Left ventricle myocardium inferior (tissue), 1 donor: ENCODE results near the gene CABCOCO1. TPM values are rescaled to one million over a fixed set of nuclear protein-coding genes. Genes with fewer than 3 reads are reported as not detected.
"Not testable (repeated sequence)": the region's sequence is repeated elsewhere in the genome, so short reads cannot be mapped to it uniquely, and the experiment has no call there.

Experiments used
- DNase-seq: peaks from one replicate; pipeline ENCODE4 v3.0.0-alpha.2; 2020
- H3K27ac ChIP-seq: fragments of 200-600 bp; replicated peaks from 2 replicates; pipeline ENCODE4 v1.8.0; 2021
- H3K27me3 ChIP-seq: fragments of 200-600 bp; 2 replicates; pipeline ENCODE4 v1.8.0; 2021; ENCODE audit warnings: low read depth
- H3K36me3 ChIP-seq: fragments of 200-600 bp; 2 replicates; pipeline ENCODE4 v1.8.0; 2021
- H3K4me1 ChIP-seq: fragments of 200-600 bp; 2 replicates; pipeline ENCODE4 v1.8.0; 2021
- H3K4me3 ChIP-seq: fragments of 200-600 bp; 2 replicates; pipeline ENCODE4 v1.8.0; 2021; ENCODE audit warnings: mild to moderate bottlenecking, moderate library complexity
- H3K9me3 ChIP-seq: fragments of 200-600 bp; replicated peaks from 2 replicates; pipeline ENCODE4 v1.8.0; 2021
- intact Hi-C: fragments of 100-400 bp; cut with micrococcal nuclease; formaldehyde crosslinking; loops from one replicate; pipeline ENCODE4 v1.11.0; 2022
- total RNA-seq: library from RNA; stranded (reverse); fragmentation: NEBNext Ultra II Directional; extraction: Animal tissue kit (Norgen Biotek cat#: 25700); gene quantifications from one replicate; pipeline ENCODE4 v1.2.1, GENCODE V29; 2021
- TF ChIP-seq, protein P1 (sequence below): fragments of 200-600 bp; IDR thresholded peaks from 2 replicates; pipeline ENCODE4 v1.8.0; 2021; ENCODE audit warnings: antibody characterized with exemption, mild to moderate bottlenecking, borderline replicate concordance
- donor health status: DM: no; HTN: yes; CAD: no; lungs with severe emphysema.

The CABCOCO1 gene
- total RNA-seq, 1 donor from 2014 or later, result not detected

- TF ChIP-seq, protein P1, sequence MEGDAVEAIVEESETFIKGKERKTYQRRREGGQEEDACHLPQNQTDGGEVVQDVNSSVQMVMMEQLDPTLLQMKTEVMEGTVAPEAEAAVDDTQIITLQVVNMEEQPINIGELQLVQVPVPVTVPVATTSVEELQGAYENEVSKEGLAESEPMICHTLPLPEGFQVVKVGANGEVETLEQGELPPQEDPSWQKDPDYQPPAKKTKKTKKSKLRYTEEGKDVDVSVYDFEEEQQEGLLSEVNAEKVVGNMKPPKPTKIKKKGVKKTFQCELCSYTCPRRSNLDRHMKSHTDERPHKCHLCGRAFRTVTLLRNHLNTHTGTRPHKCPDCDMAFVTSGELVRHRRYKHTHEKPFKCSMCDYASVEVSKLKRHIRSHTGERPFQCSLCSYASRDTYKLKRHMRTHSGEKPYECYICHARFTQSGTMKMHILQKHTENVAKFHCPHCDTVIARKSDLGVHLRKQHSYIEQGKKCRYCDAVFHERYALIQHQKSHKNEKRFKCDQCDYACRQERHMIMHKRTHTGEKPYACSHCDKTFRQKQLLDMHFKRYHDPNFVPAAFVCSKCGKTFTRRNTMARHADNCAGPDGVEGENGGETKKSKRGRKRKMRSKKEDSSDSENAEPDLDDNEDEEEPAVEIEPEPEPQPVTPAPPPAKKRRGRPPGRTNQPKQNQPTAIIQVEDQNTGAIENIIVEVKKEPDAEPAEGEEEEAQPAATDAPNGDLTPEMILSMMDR, result no peak
- no peak for DNase-seq
- H3K4me1 ChIP-seq, result no peaks in the 10 kb centered on the region
- intact Hi-C loops, result no loop called here
- no peaks in the 10 kb centered on the region for H3K27me3 ChIP-seq
- H3K36me3 ChIP-seq, result no peaks in the 10 kb centered on the region
- no peak overlapping the region for H3K4me3 ChIP-seq
- H3K9me3 ChIP-seq, result no peaks in the 10 kb centered on the region
- no peak overlapping the region for H3K27ac ChIP-seq
Measured at GRCh38 chr10:61730671-61731070, 67.9 kb downstream of the CABCOCO1 start.

DNA sequence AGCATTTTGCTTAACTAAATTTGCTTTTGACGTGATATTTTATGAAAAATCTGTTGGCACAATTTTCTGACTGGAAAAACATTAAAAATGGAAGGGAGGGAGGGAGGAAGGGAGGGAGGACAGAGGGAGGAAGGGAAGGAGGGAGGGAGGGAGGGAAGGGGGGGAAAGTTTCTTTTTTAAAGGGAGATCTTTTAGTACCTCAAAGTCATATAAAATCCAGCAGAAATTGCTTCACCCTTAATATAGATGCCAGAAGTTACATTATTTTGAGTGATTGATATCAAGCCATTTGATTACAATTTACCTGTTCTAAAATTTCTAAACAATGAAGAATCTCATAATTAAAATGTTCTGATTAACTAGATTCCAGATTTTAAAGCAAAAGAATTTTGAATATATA is 68.9 kb downstream of the CABCOCO1 start:
- no peaks in the 10 kb centered on the region for H3K36me3 ChIP-seq
- no peak for DNase-seq
- TF ChIP-seq, protein P1, result no peak
- no peaks in the 10 kb centered on the region for H3K4me1 ChIP-seq
- intact Hi-C loops, result no loop called here
- no peak overlapping the region for H3K27ac ChIP-seq
- no peaks in the 10 kb centered on the region for H3K9me3 ChIP-seq
- no peak overlapping the region for H3K4me3 ChIP-seq
- H3K27me3 ChIP-seq, result no peaks in the 10 kb centered on the region

DNA sequence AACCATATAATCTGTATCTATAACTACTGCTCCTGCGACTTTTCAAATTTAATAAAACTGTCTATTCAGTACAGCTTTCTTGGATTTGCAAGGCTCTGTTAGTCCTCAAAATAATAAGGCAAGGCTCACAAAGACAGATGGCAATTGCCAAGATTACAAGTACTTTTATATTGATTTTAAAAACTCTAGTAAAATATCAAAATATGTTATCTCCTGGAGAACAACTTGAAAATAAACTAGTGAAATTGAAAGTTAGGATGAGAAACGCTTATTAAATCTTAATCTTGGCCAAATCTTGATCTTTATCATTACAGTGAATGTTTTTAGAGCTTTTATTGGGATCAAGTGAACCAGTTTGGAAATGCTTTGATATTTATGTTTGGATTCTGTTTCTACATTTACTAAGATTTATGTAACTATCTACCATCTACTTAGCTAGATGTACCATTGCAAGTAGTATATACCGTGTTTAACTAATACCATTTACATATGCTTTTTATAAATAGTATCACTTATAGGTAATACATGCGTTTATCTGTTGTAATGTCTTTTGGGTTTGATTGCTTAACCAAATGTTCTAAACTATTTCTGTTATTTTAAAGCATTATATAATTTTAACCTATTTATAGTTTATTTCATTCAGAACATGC is 70.0 kb downstream of the CABCOCO1 start:
- Histone ChIP-seq H3K4me1 (no peaks in the 10 kb centered on the region), H3K27me3 (no peaks in the 10 kb centered on the region), H3K9me3 (no peaks in the 10 kb centered on the region), H3K4me3 (no peak overlapping the region), H3K27ac (no peak overlapping the region), H3K36me3 (no peaks in the 10 kb centered on the region)
- intact Hi-C loops, result no loop called here
- TF ChIP-seq, protein P1, result no peak
- DNase-seq, result no peak

- Histone ChIP-seq H3K27ac (no peak overlapping the region), H3K27me3 (no peaks in the 10 kb centered on the region), H3K9me3 (no peaks in the 10 kb centered on the region), H3K36me3 (no peaks in the 10 kb centered on the region), H3K4me1 (no peaks in the 10 kb centered on the region), H3K4me3 (no peak overlapping the region)
- TF ChIP-seq, protein P1, result peak; percentile 62
- intact Hi-C loops, result no loop called here
- no peak for DNase-seq
Measured at GRCh38 chr10:61733358-61733940, 70.7 kb downstream of the CABCOCO1 start.

DNA sequence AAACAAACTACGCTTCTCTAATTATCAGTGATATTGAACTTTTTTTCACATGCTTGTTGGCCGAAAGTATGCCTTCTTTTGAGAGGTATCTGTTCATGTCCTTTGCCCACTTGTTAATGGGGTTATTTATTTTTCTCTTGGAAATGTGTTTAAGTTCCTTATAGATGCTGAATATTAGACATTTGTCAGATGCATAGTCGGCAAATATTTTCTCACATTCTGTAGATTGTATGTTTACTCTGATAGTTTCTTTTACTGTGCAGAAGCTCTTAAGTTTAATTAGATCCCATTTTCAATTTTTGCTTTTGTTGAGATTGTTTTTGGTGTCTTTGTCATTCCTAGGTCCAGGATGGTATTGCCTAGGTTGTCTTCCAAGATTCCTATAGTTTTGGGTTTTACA is 73.2 kb downstream of the CABCOCO1 start:
- intact Hi-C loops, result no loop called here
- Histone ChIP-seq H3K36me3 (no peaks in the 10 kb centered on the region), H3K9me3 (no peaks in the 10 kb centered on the region), H3K4me3 (no peak overlapping the region), H3K27ac (no peak overlapping the region), H3K27me3 (no peaks in the 10 kb centered on the region), H3K4me1 (no peaks in the 10 kb centered on the region)
- TF ChIP-seq, protein P1, result no peak
- no peak for DNase-seq

- H3K4me3 ChIP-seq, H3K4me1 ChIP-seq, DNase-seq, intact Hi-C loops, H3K27me3 ChIP-seq, H3K9me3 ChIP-seq, H3K27ac ChIP-seq, H3K36me3 ChIP-seq: not testable (repeated sequence)
Measured at GRCh38 chr10:61737455-61737854, 74.7 kb downstream of the CABCOCO1 start.
